GM20431 (cell line): ENCODE measurements around the gene TMEM176B.

Experiments used
- in situ Hi-C: fragments of 300-500 bp; cut with MseI, MboI; formaldehyde crosslinking; loops from one replicate; pipeline ENCODE4 v1.15.0; 2020; ENCODE audit warnings: low sequenced_read_pairs; ENCODE audit not compliant: unreplicated experiment

TMEM176B gene

GRCh38 chr7:150756858-150757257 lies 43.3 kb downstream of the TMEM176B start:
- in situ Hi-C loops: no loop called here

- in situ Hi-C loops: no loop called here
Measured at GRCh38 chr7:150756166-150756565, 44.0 kb downstream of the TMEM176B start.

GRCh38 chr7:150755473-150756099 lies 44.6 kb downstream of the TMEM176B start:
- in situ Hi-C loops: no loop called here

GRCh38 chr7:150754951-150755350 lies 45.2 kb downstream of the TMEM176B start:
- in situ Hi-C loops: no loop called here

GRCh38 chr7:150753826-150754603 lies 46.1 kb downstream of the TMEM176B start:
- in situ Hi-C loops: no loop called here

GRCh38 chr7:150753239-150753638 lies 46.9 kb downstream of the TMEM176B start:
- in situ Hi-C loops: no loop called here

- in situ Hi-C loops: no loop called here
Measured at GRCh38 chr7:150751702-150752101, 48.5 kb downstream of the TMEM176B start.

GRCh38 chr7:150748376-150748775 lies 51.8 kb downstream of the TMEM176B start:
- in situ Hi-C loops: no loop called here

GRCh38 chr7:150746921-150747320 lies 53.2 kb downstream of the TMEM176B start:
- in situ Hi-C loops: no loop called here

GRCh38 chr7:150745876-150746275 lies 54.3 kb downstream of the TMEM176B start:
- in situ Hi-C loops: no loop called here

GRCh38 chr7:150745086-150745485 lies 55.1 kb downstream of the TMEM176B start:
- in situ Hi-C loops: no loop called here

GRCh38 chr7:150744041-150744656 lies 56.0 kb downstream of the TMEM176B start:
- in situ Hi-C loops: no loop called here

GRCh38 chr7:150742286-150742968 lies 57.7 kb downstream of the TMEM176B start:
- in situ Hi-C loops: no loop called here
